HG03439 (cell line): ENCODE measurements around the gene NOP16.
"Not testable (repeated sequence)": the region's sequence is repeated elsewhere in the genome, so short reads cannot be mapped to it uniquely, and the experiment has no call there.

Experiments used
- ATAC-seq: cut with Tn5 transposase; IDR thresholded peaks from one replicate; pipeline ENCODE4 v1.9.1; 2021; ENCODE audit warnings: mild to moderate bottlenecking, moderate library complexity; ENCODE audit not compliant: unreplicated experiment

The NOP16 gene

GRCh38 chr5:176410486-176411180 is 22.2 kb upstream of the NOP16 start:
- ATAC-seq = no peak

- ATAC-seq = no peak
These were observed 21.4 kb upstream of the NOP16 start for GRCh38 chr5:176409765-176410164.

GRCh38 chr5:176408590-176408989 is 20.2 kb upstream of the NOP16 start:
- ATAC-seq = no peak

- not testable (repeated sequence) for ATAC-seq
These were observed 19.8 kb upstream of the NOP16 start for GRCh38 chr5:176408252-176408573.

- no peak for ATAC-seq
These were observed 19.3 kb upstream of the NOP16 start for GRCh38 chr5:176407456-176408251.

- ATAC-seq = no peak
These were observed 18.1 kb upstream of the NOP16 start for GRCh38 chr5:176406436-176407052.

- no peak for ATAC-seq
These were observed 17.4 kb upstream of the NOP16 start for GRCh38 chr5:176405656-176406435.

GRCh38 chr5:176401281-176402205 is 13.1 kb upstream of the NOP16 start:
- no peak for ATAC-seq

- no peak for ATAC-seq
These were observed 12.2 kb upstream of the NOP16 start for GRCh38 chr5:176400382-176401156.

GRCh38 chr5:176397736-176398420 is 9.5 kb upstream of the NOP16 start:
- ATAC-seq = no peak

GRCh38 chr5:176396330-176396729 is 7.9 kb upstream of the NOP16 start:
- ATAC-seq = no peak

GRCh38 chr5:176394881-176395675 is 6.7 kb upstream of the NOP16 start:
- no peak for ATAC-seq

GRCh38 chr5:176394096-176394495 is 5.7 kb upstream of the NOP16 start:
- no peak for ATAC-seq

GRCh38 chr5:176392526-176392925 is 4.1 kb upstream of the NOP16 start:
- no peak for ATAC-seq

GRCh38 chr5:176391999-176392398 is 3.6 kb upstream of the NOP16 start:
- no peak for ATAC-seq

- no peak for ATAC-seq
These were observed 3.1 kb upstream of the NOP16 start for GRCh38 chr5:176391479-176391878.

- peak; percentile 28 for ATAC-seq
These were observed 1.0 kb upstream of the NOP16 start for GRCh38 chr5:176389135-176390123.
